ENCODE measurements around the gene CIAO2A.

DNA sequence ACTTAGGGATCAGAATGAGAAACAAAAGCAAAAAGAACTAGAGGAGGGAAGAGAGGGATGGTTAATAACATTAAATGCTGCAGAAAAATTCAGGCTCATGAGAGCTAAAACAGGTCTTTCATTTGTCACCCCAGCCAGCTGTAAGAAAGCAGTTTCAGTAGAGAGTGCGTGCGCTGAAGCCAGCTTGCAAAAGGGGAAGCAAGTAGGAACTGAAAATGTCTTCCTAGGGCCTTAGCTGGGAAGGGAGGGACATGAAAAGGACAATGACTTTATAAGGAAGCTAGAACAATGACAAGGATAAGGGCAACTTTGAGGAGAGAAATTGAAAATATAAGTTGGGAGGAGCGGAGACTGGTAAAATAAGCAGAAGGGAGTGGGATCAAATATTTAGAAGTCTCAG lies 3.1 kb downstream of the CIAO2A start:
- TF ChIP-seq CTCF (IDR thresholded peaks at IDR 0.05): no peak
- TF ChIP-seq POLR2A (IDR thresholded peaks at IDR 0.05): no peak
- TF ChIP-seq POLR2AphosphoS5 (IDR thresholded peaks at IDR 0.05): no peak
